Measurements from ENCODE around the gene SAMD14. TPM values are rescaled to one million over a fixed set of nuclear protein-coding genes. Genes with fewer than 3 reads are reported as not detected.

The SAMD14 gene
- total RNA-seq, 1 experiment from 2014 or later, result 5.9 TPM

GRCh38 chr17:50122945-50123344 is 7.0 kb downstream of the SAMD14 start:
- no peak overlapping the region for H3K4me3 Mint-ChIP-seq
- H3K9me3 Mint-ChIP-seq, result no peaks in the 10 kb centered on the region
- ChIA-PET POLR2A (no interaction called here), CTCF (interaction anchor here (0.7 to 2.6 kb wide), 16 partner anchors 8 to 239 kb away, joined by 3 to 27 read pairs (median 8); partner anchors contain the start of genes PDK2 and PPP1R9B)
- H3K27me3 Mint-ChIP-seq (ENCODE audit: low read depth), result peaks cover 43% of the 10 kb centered on the region
- TF ChIP-seq USF1 (CRISPR knock-in tag; IDR thresholded peaks at IDR 0.05) (no peak), ARID4B (CRISPR knock-in tag; IDR thresholded peaks at IDR 0.05; ENCODE audit: borderline replicate concordance) (no peak), IRF1 (CRISPR knock-in tag; IDR thresholded peaks at IDR 0.05) (no peak), ZMAT4 (CRISPR knock-in tag; IDR thresholded peaks at IDR 0.05) (no peak), E2F1 (CRISPR knock-in tag; IDR thresholded peaks at IDR 0.05) (no peak), CBFB (CRISPR knock-in tag; IDR thresholded peaks at IDR 0.05; ENCODE audit: low read depth) (no peak), ZNF121 (CRISPR knock-in tag; IDR thresholded peaks at IDR 0.05) (no peak), MLX (CRISPR knock-in tag; IDR thresholded peaks at IDR 0.05) (no peak), FOXP1 (CRISPR knock-in tag; IDR thresholded peaks at IDR 0.05; ENCODE audit: borderline replicate concordance) (no peak)
- no peak for DNase-seq (ENCODE audit: low spot score)
- H3K36me3 Mint-ChIP-seq, result no peaks in the 10 kb centered on the region
- peaks cover 30% of the 10 kb centered on the region for H3K4me1 Mint-ChIP-seq
- ATAC-seq, result no peak; the same call in 1 of the 2 replicates
- no peak overlapping the region for H3K27ac Mint-ChIP-seq

- CTCF ChIA-PET, result interaction anchor here (1.0 to 1.4 kb wide), 3 partner anchors 19 to 64 kb away, joined by 3 to 4 read pairs (median 4); no protein-coding TSS in a partner anchor
- Mint-ChIP-seq H3K4me3 (no peak overlapping the region), H3K27me3 (ENCODE audit: low read depth) (peaks cover 60% of the 10 kb centered on the region), H3K36me3 (no peaks in the 10 kb centered on the region), H3K9me3 (no peaks in the 10 kb centered on the region), H3K4me1 (peaks cover 30% of the 10 kb centered on the region), H3K27ac (no peak overlapping the region)
- DNase-seq (ENCODE audit: low spot score), result no peak
- no peak for ATAC-seq
- POLR2A ChIA-PET, result no interaction called here
- TF ChIP-seq ZMAT4 (CRISPR knock-in tag; IDR thresholded peaks at IDR 0.05) (no peak), ZNF138 (CRISPR knock-in tag; conservative IDR thresholded peaks at IDR 0.05) (no peak), ZSCAN18 (CRISPR knock-in tag; IDR thresholded peaks at IDR 0.05) (no peak), FOXK1 (CRISPR knock-in tag; IDR thresholded peaks at IDR 0.05) (no peak), AR (CRISPR knock-in tag; IDR thresholded peaks at IDR 0.05) (no peak), RORB (CRISPR knock-in tag; IDR thresholded peaks at IDR 0.05) (no peak), TP53 (CRISPR knock-in tag; IDR thresholded peaks at IDR 0.05) (no peak)
Observed at GRCh38 chr17:50120475-50121253, 9.3 kb downstream of the SAMD14 start.

Measured in WTC11 (cell line).